ENCODE results near the gene COL15A1.
"Not testable (repeated sequence)": the region's sequence is repeated elsewhere in the genome, so short reads cannot be mapped to it uniquely, and the experiment has no call there.

The COL15A1 gene

GRCh38 chr9:99079542-99079941, 135.8 kb downstream of the COL15A1 start:
- DNase-seq (ENCODE audit: low read depth), result no peak

GRCh38 chr9:99083051-99083450, 139.3 kb downstream of the COL15A1 start:
- DNase-seq (ENCODE audit: low read depth), result no peak

- peak; percentile 59 for DNase-seq (ENCODE audit: low read depth)
Measured at GRCh38 chr9:99085949-99086948, 142.5 kb downstream of the COL15A1 start.

- no peak for DNase-seq (ENCODE audit: low read depth)
Measured at GRCh38 chr9:99087462-99087861, 143.8 kb downstream of the COL15A1 start.

GRCh38 chr9:99090336-99091130, 146.8 kb downstream of the COL15A1 start:
- DNase-seq (ENCODE audit: low read depth), result peak; percentile 61

- DNase-seq (ENCODE audit: low read depth), result no peak
Measured at GRCh38 chr9:99092643-99093491, 149.2 kb downstream of the COL15A1 start.

GRCh38 chr9:99093492-99093791, 149.7 kb downstream of the COL15A1 start:
- no peak for DNase-seq (ENCODE audit: low read depth)

GRCh38 chr9:99095565-99095964, 151.9 kb downstream of the COL15A1 start:
- DNase-seq (ENCODE audit: low read depth), result no peak

GRCh38 chr9:99096409-99096808, 152.7 kb downstream of the COL15A1 start:
- DNase-seq (ENCODE audit: low read depth), result no peak

- not testable (repeated sequence) for DNase-seq (ENCODE audit: low read depth)
Measured at GRCh38 chr9:99099806-99100585, 156.3 kb downstream of the COL15A1 start.

GRCh38 chr9:99101271-99101670, 157.6 kb downstream of the COL15A1 start:
- no peak for DNase-seq (ENCODE audit: low read depth)

- DNase-seq (ENCODE audit: low read depth), result no peak
Measured at GRCh38 chr9:99101812-99102211, 158.1 kb downstream of the COL15A1 start.

- DNase-seq (ENCODE audit: low read depth), result peak; percentile 68
Measured at GRCh38 chr9:99103054-99103895, 159.6 kb downstream of the COL15A1 start.

GRCh38 chr9:99103901-99104458, 160.3 kb downstream of the COL15A1 start:
- DNase-seq (ENCODE audit: low read depth), result peak; percentile 29

GRCh38 chr9:99104459-99105151, 160.9 kb downstream of the COL15A1 start, which contains the start of gene TGFBR1:
Gene TGFBR1, plus strand, starts transcription at chr9:99105113. Its CDS starts 93 bp downstream, at chr9:99105206.
- peak; percentile 86 for DNase-seq (ENCODE audit: low read depth)

GRCh38 chr9:99105152-99106043, 161.7 kb downstream of the COL15A1 start:
- peak; percentile 77 for DNase-seq (ENCODE audit: low read depth)

- DNase-seq (ENCODE audit: low read depth), result no peak
Measured at GRCh38 chr9:99106044-99106375, 162.3 kb downstream of the COL15A1 start.

- no peak for DNase-seq (ENCODE audit: low read depth)
Measured at GRCh38 chr9:99107421-99107820, 163.7 kb downstream of the COL15A1 start.
